Upper lobe of left lung (tissue), 4 donors: ENCODE data around the gene CANX.

Experiments used
- CTCF ChIP-seq, 6 experiments: fragments of 450-650 bp in 4 of 6; fragments of 200-600 bp in 2 of 6; sonication (generic) in 2 of 6; IDR thresholded peaks; one replicate each; pipeline ENCODE4 v1.5.1; 2016 to 2019; ENCODE audit warnings: antibody characterized with exemption in 6 of 6
- EP300 ChIP-seq, 4 donors: sonication (generic); formaldehyde crosslinking; IDR thresholded peaks; one replicate each; pipeline ENCODE4 v1.5.1; 2017; ENCODE audit warnings: antibody characterized with exemption in 4 of 4, control low read depth in 2 of 4
- POLR2A ChIP-seq, 4 donors: fragments of 450-650 bp; IDR thresholded peaks; one replicate each; pipeline ENCODE4 v1.5.1; 2016 to 2017; ENCODE audit warnings: antibody characterized with exemption in 4 of 4, mild to moderate bottlenecking in 2 of 4
- POLR2AphosphoS5 ChIP-seq, 2 donors: sonication (generic); formaldehyde crosslinking; IDR thresholded peaks; one replicate each; pipeline ENCODE4 v1.5.1; 2017; ENCODE audit warnings: antibody characterized with exemption in 2 of 2

- TF ChIP-seq EP300 (IDR thresholded peaks at IDR 0.05) (no peak), CTCF (IDR thresholded peaks at IDR 0.05) (no peak), POLR2A (IDR thresholded peaks at IDR 0.05) (no peak), POLR2AphosphoS5 (IDR thresholded peaks at IDR 0.05) (no peak)
Measured at GRCh38 chr5:179730356-179730755, 31.6 kb downstream of the CANX start.
